H9 (cell line): ENCODE data around the gene TAS2R42. TPM values are rescaled to one million over a fixed set of nuclear protein-coding genes. Genes with fewer than 3 reads are reported as not detected.

Experiments used
- DNase-seq: peaks from one replicate; pipeline ENCODE4 v3.0.0-alpha.2; 2017
- H2AFZ ChIP-seq: one replicate; pipeline ENCODE4 v1.6.1; 2013; ENCODE audit warnings: mild to moderate bottlenecking, low read length, control low read depth, moderate library complexity
- H2AK5ac ChIP-seq: 2 replicates; pipeline ENCODE4 v1.6.1; 2013; ENCODE audit warnings: low read length, control low read depth, mixed read lengths; ENCODE audit not compliant: insufficient read length
- H2BK120ac ChIP-seq: one replicate; pipeline ENCODE4 v1.6.1; 2013; ENCODE audit warnings: low read depth, mild to moderate bottlenecking, low read length, control low read depth, inconsistent platforms; ENCODE audit not compliant: poor library complexity, severe bottlenecking
- H2BK12ac ChIP-seq: 2 replicates; pipeline ENCODE4 v1.6.1; 2013; ENCODE audit warnings: low read length, control low read depth, mixed read lengths, low read depth; ENCODE audit not compliant: insufficient read length
- H2BK15ac ChIP-seq: 2 replicates; pipeline ENCODE4 v1.6.1; 2013; ENCODE audit warnings: low read depth, low read length, control low read depth
- H2BK20ac ChIP-seq: one replicate; pipeline ENCODE4 v1.6.1; 2013; ENCODE audit warnings: low read depth, mild to moderate bottlenecking, low read length, control low read depth, inconsistent platforms; ENCODE audit not compliant: poor library complexity, severe bottlenecking
- H2BK5ac ChIP-seq: 2 replicates; pipeline ENCODE4 v1.6.1; 2013; ENCODE audit warnings: low read length, control low read depth, mixed read lengths; ENCODE audit not compliant: insufficient read length
- H3K14ac ChIP-seq: 2 replicates; pipeline ENCODE4 v1.6.1; 2013; ENCODE audit warnings: low read length, control low read depth; ENCODE audit not compliant: insufficient read depth
- H3K18ac ChIP-seq: 2 replicates; pipeline ENCODE4 v1.6.1; 2013; ENCODE audit warnings: low read depth, mild to moderate bottlenecking, mixed read lengths, low read length, control low read depth; ENCODE audit not compliant: insufficient read length
- H3K23ac ChIP-seq: 2 replicates; pipeline ENCODE4 v1.6.1; 2013; ENCODE audit warnings: low read length, control low read depth, mixed read lengths, low read depth; ENCODE audit not compliant: insufficient read length
- H3K23me2 ChIP-seq: 2 replicates; pipeline ENCODE4 v1.6.1; 2013; ENCODE audit warnings: low read depth, mild to moderate bottlenecking, mixed read lengths, low read length, control low read depth; ENCODE audit not compliant: insufficient read length, poor library complexity, severe bottlenecking
- H3K27ac ChIP-seq: 2 replicates; pipeline ENCODE4 v1.5.1; 2013; ENCODE audit warnings: low read length, control low read depth, mixed read lengths, low read depth; ENCODE audit not compliant: insufficient read length
- H3K27me3 ChIP-seq: 2 replicates; pipeline ENCODE4 v1.6.1; 2013; ENCODE audit warnings: low read length, control low read depth, inconsistent platforms; ENCODE audit not compliant: insufficient read depth
- H3K4ac ChIP-seq: 2 replicates; pipeline ENCODE4 v1.6.1; 2013; ENCODE audit warnings: low read depth, mild to moderate bottlenecking, control low read depth, inconsistent platforms, low read length, moderate library complexity
- H3K4me1 ChIP-seq: 2 replicates; pipeline ENCODE4 v1.6.1; 2013; ENCODE audit warnings: low read length, control low read depth, inconsistent platforms; ENCODE audit not compliant: insufficient read depth
- H3K4me2 ChIP-seq: 2 replicates; pipeline ENCODE4 v1.6.1; 2013; ENCODE audit warnings: low read length, control low read depth, mixed read lengths; ENCODE audit not compliant: insufficient read length, insufficient read depth
- H3K56ac ChIP-seq: 2 replicates; pipeline ENCODE4 v1.6.1; 2013; ENCODE audit warnings: low read depth, mild to moderate bottlenecking, mixed read lengths, low read length, control low read depth; ENCODE audit not compliant: insufficient read length
- H3K79me1 ChIP-seq: 2 replicates; pipeline ENCODE4 v1.6.1; 2013; ENCODE audit warnings: low read depth, mild to moderate bottlenecking, moderate library complexity, low read length, control low read depth, inconsistent platforms; ENCODE audit not compliant: insufficient read depth, poor library complexity, severe bottlenecking
- H3K79me2 ChIP-seq: 2 replicates; pipeline ENCODE4 v1.6.1; 2013; ENCODE audit warnings: low read length, control low read depth, inconsistent platforms; ENCODE audit not compliant: insufficient read depth
- H3K9ac ChIP-seq: 2 replicates; pipeline ENCODE4 v1.6.1; 2013; ENCODE audit warnings: low read length, control low read depth, mixed read lengths; ENCODE audit not compliant: insufficient read length; ENCODE audit errors: extremely low read depth
- H3K9me3 ChIP-seq: one replicate; pipeline ENCODE4 v1.6.1; 2013; ENCODE audit warnings: low read depth, low read length, inconsistent platforms; ENCODE audit not compliant: control insufficient read depth
- H3T11ph ChIP-seq: one replicate; pipeline ENCODE4 v1.6.1; 2013; ENCODE audit warnings: mild to moderate bottlenecking, low read length, control low read depth, inconsistent platforms
- H4K20me1 ChIP-seq: one replicate; pipeline ENCODE4 v1.6.1; 2013; ENCODE audit not compliant: control insufficient read depth, insufficient read length, insufficient read depth
- H4K5ac ChIP-seq: 2 replicates; pipeline ENCODE4 v1.6.1; 2013; ENCODE audit warnings: low read depth, mild to moderate bottlenecking, mixed read lengths, low read length, control low read depth; ENCODE audit not compliant: insufficient read length
- H4K8ac ChIP-seq: replicated peaks from 2 replicates; pipeline ENCODE4 v1.6.1; 2013; ENCODE audit warnings: low read length, control low read depth, mixed read lengths, low read depth; ENCODE audit not compliant: insufficient read length
- H4K91ac ChIP-seq: 2 replicates; pipeline ENCODE4 v1.6.1; 2013; ENCODE audit warnings: low read depth, mild to moderate bottlenecking, moderate library complexity, mixed read lengths, low read length, control low read depth; ENCODE audit not compliant: insufficient read length
- H3K27ac Mint-ChIP-seq, 3 experiments: 2 replicates in 2 of 3; 3 replicates in 1 of 3; pipeline ENCODE4 v1.8.0; 2020 to 2021; ENCODE audit warnings: mixed read lengths in 3 of 3, mild to moderate bottlenecking in 1 of 3, moderate library complexity in 1 of 3
- H3K27me3 Mint-ChIP-seq: 2 replicates; pipeline ENCODE4 v1.8.0; 2021; ENCODE audit warnings: low read depth, mild to moderate bottlenecking, moderate library complexity, mixed read lengths
- H3K36me3 Mint-ChIP-seq, 3 experiments: 2 replicates in 2 of 3; 3 replicates in 1 of 3; pipeline ENCODE4 v1.8.0; 2020 to 2021; ENCODE audit warnings: low read depth in 3 of 3, mixed read lengths in 3 of 3; ENCODE audit not compliant: insufficient read depth in 1 of 3
- H3K4me1 Mint-ChIP-seq, 2 experiments: 2 replicates each; pipeline ENCODE4 v1.8.0; 2020; ENCODE audit warnings: mixed read lengths in 2 of 2
- H3K4me3 Mint-ChIP-seq, 2 experiments: 2 replicates in 1 of 2; 3 replicates in 1 of 2; pipeline ENCODE4 v1.8.0; 2020 to 2021; ENCODE audit warnings: mild to moderate bottlenecking in 2 of 2, mixed read lengths in 2 of 2, moderate library complexity in 1 of 2
- H3K9me3 Mint-ChIP-seq, 2 experiments: 2 replicates in 1 of 2; 3 replicates in 1 of 2; pipeline ENCODE4 v1.8.0; 2020; ENCODE audit warnings: mild to moderate bottlenecking in 2 of 2, mixed read lengths in 2 of 2, moderate library complexity in 1 of 2
- CTCF ChIP-seq: fragments of 200-600 bp; sonication (generic); conservative IDR thresholded peaks from 3 replicates; pipeline ENCODE4 v1.8.0; 2021; ENCODE audit warnings: antibody characterized with exemption, mild to moderate bottlenecking
- WGBS: extraction: QIAGEN DNeasy Blood & Tissue Kit; methylation state at CpG from one replicate; pipeline ENCODE4 v1.1.7; 2013; ENCODE audit warnings: missing lambda C conversion rate, low lambda C conversion rate, mixed read lengths; ENCODE audit not compliant: insufficient read length; ENCODE audit errors: extremely low coverage; 5-methylcytosine and 5-hydroxymethylcytosine counted together
- long read RNA-seq: library from polyadenylated mRNA; unstranded; transcript quantifications from one replicate; pipeline ENCODE4 v2.0.0, GENCODE V29; 2020
- total RNA-seq: library from RNA; stranded (reverse); gene quantifications from 2 replicates; pipeline ENCODE4 v1.2.1, GENCODE V29; 2021

Gene TAS2R42
- not detected in 2 replicates for total RNA-seq
- long read RNA-seq: 0 reads

- H3K4me2 ChIP-seq: no peak within 1 kb of the TSS
- no CpG with 5 or more reads among the region's 2 CpGs for WGBS
Observed at GRCh38 chr12:11186837-11187236, at the start of gene TAS2R42. Gene TAS2R42, minus strand, starts transcription at chr12:11186937. Its CDS starts 0 bp downstream, at chr12:11186937.

More at GRCh38 chr12:11186837-11187236, at the start of gene TAS2R42:
- no peaks in the 10 kb centered on the region for H3K79me2 ChIP-seq
- no peak within 1 kb of the TSS for H2BK12ac ChIP-seq
- no peak within 1 kb of the TSS for H3K27ac ChIP-seq
- H3T11ph ChIP-seq: no peak within 1 kb of the TSS
- no peaks in the 10 kb centered on the region for H3K27me3 ChIP-seq
- no peak within 1 kb of the TSS for H2BK15ac ChIP-seq
- H3K9me3 ChIP-seq: no peaks in the 10 kb centered on the region
- no peak for TF ChIP-seq CTCF
- no peak within 1 kb of the TSS for H3K9ac ChIP-seq
- H2AFZ ChIP-seq: no peak within 1 kb of the TSS
- H4K91ac ChIP-seq: no peak within 1 kb of the TSS
- Mint-ChIP-seq H3K4me3 (no peak within 1 kb of the TSS), H3K36me3 (no peaks in the 10 kb centered on the region), H3K27ac (0 out of 7 replicates have a peak within 1 kb of the TSS, but pooled peaks of 1 of the 3 experiments have one; percentile 21), H3K9me3 (no peaks in the 10 kb centered on the region), H3K4me1 (peaks cover 5 to 9% of the 10 kb centered on the region in 2 experiments), H3K27me3 (no peaks in the 10 kb centered on the region; the same call in 1 of the 2 replicates)
- H3K23me2 ChIP-seq: no peaks in the 10 kb centered on the region
- no peak within 1 kb of the TSS for H3K56ac ChIP-seq
- no peak for DNase-seq
- H4K8ac ChIP-seq: no peak within 1 kb of the TSS
- no peaks in the 10 kb centered on the region; the same call in 1 of the 2 replicates for H3K4me1 ChIP-seq
- H3K18ac ChIP-seq: no peak within 1 kb of the TSS
- no peaks in the 10 kb centered on the region for H3K79me1 ChIP-seq
- no peak within 1 kb of the TSS for H2BK5ac ChIP-seq
- no peaks in the 10 kb centered on the region for H4K20me1 ChIP-seq
- H4K5ac ChIP-seq: no peak within 1 kb of the TSS
- no peak within 1 kb of the TSS for H3K23ac ChIP-seq
- no peak within 1 kb of the TSS for H3K14ac ChIP-seq
- no peak within 1 kb of the TSS for H2BK120ac ChIP-seq
- H2AK5ac ChIP-seq: no peak within 1 kb of the TSS
- H2BK20ac ChIP-seq: no peak within 1 kb of the TSS
- H3K4ac ChIP-seq: no peak within 1 kb of the TSS
